Hematopoietic multipotent progenitor cell treated with erythropoietin and hydrocortisone succinate and interleukin-3 and kit ligand, for 8 days (in vitro differentiated cells): ENCODE data around the gene ME2.
"Not testable (repeated sequence)": the region's sequence is repeated elsewhere in the genome, so short reads cannot be mapped to it uniquely, and the experiment has no call there.

Source experiments
- DNase-seq: peaks from one replicate; pipeline ENCODE4 v3.0.0-alpha.2; 2015

The ME2 gene

DNA sequence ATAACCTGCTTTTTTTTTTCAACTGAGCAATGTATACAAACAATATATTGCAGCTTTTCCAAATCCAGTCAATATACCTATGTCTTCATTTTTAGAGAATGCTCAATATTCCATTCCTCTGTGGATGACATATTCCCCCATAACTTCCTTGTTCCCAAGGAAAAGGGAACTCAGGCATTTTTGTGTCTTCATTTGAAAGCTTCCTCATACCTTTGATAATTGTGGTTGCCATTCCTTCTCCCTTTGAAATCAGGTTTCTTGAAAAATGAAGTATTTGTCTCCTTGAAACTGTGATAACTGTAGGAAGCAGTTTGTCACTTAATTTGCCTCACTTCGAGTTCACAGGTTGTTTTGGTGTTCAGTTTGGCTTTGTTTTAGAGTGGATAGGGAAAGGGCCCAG lies 102.5 kb downstream of the ME2 start:
- DNase-seq: no peak

DNA sequence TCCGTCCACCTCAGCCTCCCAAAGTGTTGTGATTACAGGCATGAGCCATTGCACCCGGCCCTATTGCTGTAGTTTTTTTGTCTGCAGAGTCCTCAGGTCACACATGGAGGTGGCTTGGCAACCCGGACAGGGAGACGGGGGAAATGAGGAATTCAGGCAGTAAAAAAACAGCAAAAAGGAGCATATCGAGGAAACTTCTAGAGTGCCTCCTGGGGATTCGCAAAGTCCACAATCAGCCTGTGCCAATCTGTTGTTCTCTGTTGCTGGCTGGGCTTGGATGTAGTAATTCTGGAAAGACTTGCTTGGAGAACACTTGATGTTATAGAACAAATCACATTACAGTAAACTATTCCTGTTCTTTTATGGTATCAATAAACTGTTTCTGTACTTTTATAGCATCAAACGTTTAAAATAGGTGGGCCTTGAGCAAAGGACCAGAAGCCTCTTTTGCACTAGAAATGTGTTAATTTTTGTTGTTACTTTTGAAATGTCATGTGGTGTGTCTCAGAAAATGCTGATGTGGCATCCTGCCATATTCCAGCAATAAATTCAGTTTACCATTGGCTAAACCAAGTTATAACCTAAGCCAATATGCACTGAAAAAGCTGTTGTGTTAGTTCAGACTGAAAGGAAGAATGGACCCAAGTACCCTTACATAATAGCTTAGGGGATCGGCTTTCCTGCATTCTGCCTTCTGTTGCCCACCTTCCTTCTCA lies 103.3 kb downstream of the ME2 start:
- no peak for DNase-seq

DNA sequence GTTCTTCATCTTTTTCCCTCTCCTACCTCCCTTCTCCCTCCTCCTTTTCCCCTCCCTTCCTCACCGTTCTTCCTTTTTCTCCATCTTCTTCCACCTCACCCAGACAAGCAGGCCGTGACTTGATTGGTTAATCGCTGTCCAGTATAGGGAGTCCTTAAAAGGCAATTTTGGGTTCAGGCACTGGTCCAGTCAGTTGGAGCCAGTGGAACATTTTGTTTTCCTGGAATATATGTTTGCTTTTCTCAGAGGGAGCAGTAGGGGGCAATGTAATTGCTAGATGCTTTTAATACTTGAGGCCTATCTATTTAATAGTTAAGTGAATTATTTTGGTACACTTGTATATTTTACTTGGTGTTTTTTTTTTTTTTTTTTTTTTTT lies 103.9 kb downstream of the ME2 start:
- peak; percentile 49 for DNase-seq

DNA sequence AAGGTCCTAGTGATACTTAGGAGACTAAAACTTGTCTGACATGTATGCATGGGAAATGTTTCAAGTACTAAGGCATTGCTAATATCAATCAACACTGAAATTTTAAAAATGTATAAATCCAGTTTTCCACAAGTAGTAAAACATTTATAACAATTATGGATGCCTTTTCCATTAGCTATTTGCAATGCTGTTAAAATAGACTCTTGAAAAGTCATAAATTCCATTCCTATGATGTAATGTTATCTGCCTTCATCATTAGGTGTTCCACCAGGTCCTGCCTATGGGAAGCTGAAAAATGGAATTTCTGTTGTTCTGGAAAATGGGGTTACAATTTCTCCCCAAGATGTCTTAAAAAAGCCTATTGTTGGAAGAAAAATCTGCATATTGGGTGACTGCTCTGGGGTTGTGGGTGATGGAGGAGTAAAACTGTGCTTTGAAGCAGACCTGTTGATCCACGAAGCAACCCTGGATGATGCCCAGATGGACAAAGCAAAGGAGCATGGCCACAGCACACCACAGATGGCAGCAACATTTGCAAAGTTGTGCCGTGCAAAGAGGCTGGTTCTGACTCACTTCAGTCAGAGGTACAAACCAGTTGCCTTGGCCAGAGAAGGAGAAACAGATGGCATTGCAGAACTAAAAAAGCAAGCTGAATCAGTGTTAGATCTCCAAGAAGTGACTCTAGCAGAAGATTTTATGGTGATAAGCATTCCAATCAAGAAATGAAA lies 107.6 kb downstream of the ME2 start:
- no peak for DNase-seq

DNA sequence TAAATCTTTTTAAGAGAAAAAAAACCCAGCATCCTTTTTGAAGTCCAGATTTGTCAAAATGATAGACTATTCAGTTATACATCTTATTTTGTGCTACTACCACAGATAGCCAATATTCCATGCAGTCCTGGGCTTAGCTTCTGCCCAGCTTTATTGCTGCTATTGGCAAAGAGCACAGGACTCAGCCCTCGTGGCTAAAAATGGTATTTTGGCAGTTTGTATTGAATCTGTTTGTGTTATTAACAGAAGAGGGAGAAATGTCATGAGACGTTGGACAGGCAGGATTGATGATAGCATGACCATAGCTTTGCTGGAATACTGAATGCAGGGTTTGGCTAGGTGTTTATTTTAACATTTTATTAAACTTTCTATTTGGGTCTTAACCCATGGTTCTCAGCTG lies 108.3 kb downstream of the ME2 start:
- DNase-seq: no peak

DNA sequence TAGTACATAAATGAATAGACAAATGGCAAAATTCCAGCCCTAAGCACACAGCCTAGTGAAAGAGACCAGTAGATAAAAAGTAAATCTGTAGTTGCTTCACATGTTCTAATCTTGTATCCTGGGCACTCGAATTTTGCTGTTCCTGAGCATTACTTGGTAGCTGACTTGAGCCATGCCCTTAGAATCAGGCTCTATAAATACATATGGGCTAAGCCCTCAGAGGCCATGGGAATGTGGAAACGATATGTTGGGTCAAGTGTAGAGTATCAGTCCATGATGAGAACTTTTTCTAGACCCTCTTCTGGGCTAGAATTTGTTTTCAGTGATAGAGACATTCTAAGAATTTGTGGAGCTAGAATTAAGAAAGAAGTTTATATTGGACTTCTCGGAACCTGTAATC lies 110.8 kb downstream of the ME2 start:
- DNase-seq: no peak

DNA sequence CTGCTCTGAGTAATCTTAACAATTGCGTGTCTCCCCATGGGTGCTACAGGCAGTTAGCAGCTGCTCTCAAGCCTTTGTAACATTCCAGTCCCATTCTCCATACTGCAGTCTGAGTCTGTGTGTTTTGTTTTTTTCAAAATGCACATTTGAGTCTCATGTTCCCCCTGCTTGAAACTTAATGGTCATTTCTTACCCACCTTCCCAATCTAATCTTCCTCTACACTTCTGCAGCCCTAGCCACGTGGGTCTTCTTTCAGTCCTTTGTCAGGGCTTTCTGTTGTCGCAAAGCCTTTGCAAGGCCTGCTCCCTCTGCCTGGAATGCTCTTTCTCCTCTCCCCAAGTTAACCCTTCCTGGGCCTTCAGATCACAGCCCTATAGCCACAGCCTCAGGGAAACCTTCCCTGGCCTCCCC lies 113.4 kb downstream of the ME2 start:
- no peak for DNase-seq

DNA sequence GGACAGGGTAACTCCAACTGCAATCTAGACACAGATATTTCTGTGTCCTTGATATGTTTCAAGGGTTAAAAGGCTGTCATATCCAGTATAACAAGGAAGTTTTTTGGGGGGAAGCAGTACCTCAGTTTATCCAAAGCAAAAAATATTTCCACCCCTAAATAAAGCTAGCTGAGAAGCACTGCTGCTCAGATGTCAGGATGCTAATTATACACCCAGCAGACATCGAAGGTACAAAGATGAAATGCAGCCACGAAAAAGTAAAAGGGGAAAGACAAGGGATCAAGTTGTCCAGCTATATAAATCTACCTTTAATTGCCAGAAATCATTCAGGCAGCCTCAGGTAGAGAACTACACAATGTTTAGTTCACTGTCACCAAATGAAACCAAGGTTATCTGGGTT lies 115.1 kb downstream of the ME2 start:
- DNase-seq: no peak

DNA sequence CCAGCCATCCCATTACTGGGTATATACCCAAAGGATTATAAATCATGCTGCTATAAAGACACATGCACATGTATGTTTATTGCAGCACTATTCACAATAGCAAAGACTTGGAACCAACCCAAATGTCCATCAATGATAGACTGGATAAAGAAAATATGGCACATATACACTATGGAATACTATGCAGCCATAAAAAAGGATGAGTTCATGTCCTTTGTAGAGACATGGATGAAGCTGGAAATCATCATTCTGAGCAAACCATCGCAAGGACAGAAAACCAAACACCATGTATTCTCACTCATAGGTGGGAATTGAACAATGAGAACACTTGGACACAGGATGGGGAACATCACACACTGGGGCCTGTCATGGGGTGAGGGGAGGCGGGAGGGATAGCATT lies 124.3 kb downstream of the ME2 start:
- DNase-seq: not testable (repeated sequence)
